ENCODE data around the gene SULF2. TPM values are rescaled to one million over a fixed set of nuclear protein-coding genes. Genes with fewer than 3 reads are reported as not detected.

The SULF2 gene
- total and polyA plus RNA-seq, 2 donors (not counting 1 experiment from before 2014, with no cell fraction given), result 1.2 to 1.7 TPM

GRCh38 chr20:47776639-47777038 lies 8.6 kb downstream of the SULF2 start:
- 88% methylated on average over 2 of the region's 4 CpGs for WGBS (ENCODE audit: insufficient coverage)
- Histone ChIP-seq H4K20me1 (ENCODE audit: control insufficient read depth, insufficient read depth, low read length, poor library complexity, severe bottlenecking) (no peaks in the 10 kb centered on the region), H3K9ac (ENCODE audit: low read length) (no peak overlapping the region), H3K27me3 (replicated peaks in 1 of 4; ENCODE audit: control extremely low read depth in 1 of 4, control insufficient read depth in 3 of 4, insufficient read depth in 4 of 4, low read length in 3 of 4) (peaks cover 0 to 12% (median 0%) of the 10 kb centered on the region in 4 experiments), H3K36me3 (replicated peaks in 1 of 2; ENCODE audit: control extremely low read depth in 1 of 2, control insufficient read depth in 1 of 2, extremely low read depth in 1 of 2, insufficient read depth in 2 of 2, low read length in 1 of 2) (no peaks in the 10 kb centered on the region), H3K4me1 (ENCODE audit: control insufficient read depth in 2 of 2, insufficient read depth in 2 of 2, low read length in 2 of 2) (no peaks in the 10 kb centered on the region), H3K79me2 (ENCODE audit: control insufficient read depth, insufficient read depth, low read length) (no peaks in the 10 kb centered on the region), H3K9me3 (ENCODE audit: control extremely low read depth in 1 of 3, control insufficient read depth in 2 of 3, insufficient read depth in 1 of 3, low read length in 2 of 3) (peaks cover 0 to 13% (median 2%) of the 10 kb centered on the region in 3 donors), H3K4me2 (replicated peaks; ENCODE audit: low read depth, low read length, poor library complexity, severe bottlenecking) (no peak overlapping the region), H3K4me3 (ENCODE audit: control extremely low read depth in 1 of 5, extremely low read depth in 1 of 5, insufficient read depth in 1 of 5, low read depth in 2 of 5, low read length in 4 of 5) (no peak overlapping the region), H2AFZ (ENCODE audit: insufficient read depth, low read depth, low read length, poor library complexity, severe bottlenecking) (no peak overlapping the region), H3K27ac (ENCODE audit: low read length in 2 of 2) (no peak overlapping the region)
- no peak overlapping the region for H3K4me3 Mint-ChIP-seq
- DNase-seq (no peak), ATAC-seq (ENCODE audit: low read depth) (no peak)
- peaks cover 13% of the 10 kb centered on the region for H3K27me3 Mint-ChIP-seq
- ChIA-PET CTCF (interaction anchor here (1.1 to 1.7 kb wide), 2 partner anchors 49 to 844 kb away, joined by 3 to 8 read pairs; no protein-coding TSS in a partner anchor), POLR2A (no interaction called here)
- intact Hi-C loops (cut with micrococcal nuclease), result no loop called here
- H3K4me1 Mint-ChIP-seq, result no peaks in the 10 kb centered on the region
- no peak overlapping the region for H3K27ac Mint-ChIP-seq
- TF ChIP-seq EZH2 (IDR thresholded peaks at IDR 0.05; ENCODE audit: borderline replicate concordance, insufficient read depth, low read depth, low read length, poor library complexity, severe bottlenecking), result no peak
- no peak for TF ChIP-seq CTCF (IDR thresholded peaks at IDR 0.05)
- H3K9me3 Mint-ChIP-seq (ENCODE audit: insufficient read depth), result no peaks in the 10 kb centered on the region

- no peaks in the 10 kb centered on the region for H3K79me2 ChIP-seq (ENCODE audit: control insufficient read depth, insufficient read depth, low read length)
- H3K4me1 Mint-ChIP-seq, result no peaks in the 10 kb centered on the region
- H2AFZ ChIP-seq (ENCODE audit: insufficient read depth, low read depth, low read length, poor library complexity, severe bottlenecking), result no peak overlapping the region
- no peaks in the 10 kb centered on the region for H3K9me3 Mint-ChIP-seq (ENCODE audit: insufficient read depth)
- H3K27me3 ChIP-seq (replicated peaks in 1 of 4; ENCODE audit: control extremely low read depth in 1 of 4, control insufficient read depth in 3 of 4, insufficient read depth in 4 of 4, low read length in 3 of 4), result peaks cover 0 to 8% (median 0%) of the 10 kb centered on the region in 4 experiments
- H3K9me3 ChIP-seq (ENCODE audit: control extremely low read depth in 1 of 3, control insufficient read depth in 2 of 3, insufficient read depth in 1 of 3, low read length in 2 of 3), result peaks cover 0 to 15% (median 2%) of the 10 kb centered on the region in 3 donors
- no peak overlapping the region for H3K27ac ChIP-seq (ENCODE audit: low read length in 2 of 2)
- H3K4me3 Mint-ChIP-seq, result no peak overlapping the region
- DNase-seq, result no peak
- no peaks in the 10 kb centered on the region for H4K20me1 ChIP-seq (ENCODE audit: control insufficient read depth, insufficient read depth, low read length, poor library complexity, severe bottlenecking)
- H3K4me2 ChIP-seq (replicated peaks; ENCODE audit: low read depth, low read length, poor library complexity, severe bottlenecking), result no peak overlapping the region
- no peak overlapping the region for H3K27ac Mint-ChIP-seq
- TF ChIP-seq CTCF (IDR thresholded peaks at IDR 0.05), result no peak
- TF ChIP-seq EZH2 (IDR thresholded peaks at IDR 0.05; ENCODE audit: borderline replicate concordance, insufficient read depth, low read depth, low read length, poor library complexity, severe bottlenecking), result no peak
- H3K36me3 ChIP-seq (replicated peaks in 1 of 2; ENCODE audit: control extremely low read depth in 1 of 2, control insufficient read depth in 1 of 2, extremely low read depth in 1 of 2, insufficient read depth in 2 of 2, low read length in 1 of 2), result no peaks in the 10 kb centered on the region
- intact Hi-C loops (cut with micrococcal nuclease), result no loop called here
- 64% methylated on average over 2 of the region's 5 CpGs for WGBS (ENCODE audit: insufficient coverage)
- no peaks in the 10 kb centered on the region for H3K4me1 ChIP-seq (ENCODE audit: control insufficient read depth in 2 of 2, insufficient read depth in 2 of 2, low read length in 2 of 2)
- H3K9ac ChIP-seq (ENCODE audit: low read length), result no peak overlapping the region
- H3K4me3 ChIP-seq (ENCODE audit: control extremely low read depth in 1 of 5, extremely low read depth in 1 of 5, insufficient read depth in 1 of 5, low read depth in 2 of 5, low read length in 4 of 5), result no peak overlapping the region
- ATAC-seq (ENCODE audit: low read depth), result no peak
- CTCF ChIA-PET, result interaction anchor here (1.1 to 1.7 kb wide), 3 partner anchors 11 to 845 kb away, joined by 3 to 8 read pairs (median 4); no protein-coding TSS in a partner anchor
- peaks cover 13% of the 10 kb centered on the region for H3K27me3 Mint-ChIP-seq
- POLR2A ChIA-PET, result no interaction called here
Measured at GRCh38 chr20:47775841-47776240, 9.4 kb downstream of the SULF2 start.
